Heart right ventricle (tissue), 16 donors: Measurements from ENCODE around the gene ZBTB46. TPM values are rescaled to one million over a fixed set of nuclear protein-coding genes. Genes with fewer than 3 reads are reported as not detected.
A peak's percentile ranks its signal among the peaks of the same experiment; 100 is the strongest.

ENCODE experiments used
- ATAC-seq, 8 donors: fragments of 200-7000 bp; cut with Tn5 transposase; one replicate each; pipeline ENCODE4 v1.9.1; 2020; ENCODE audit warnings: mild to moderate bottlenecking in 8 of 8, moderate library complexity in 8 of 8, moderate number of reproducible peaks in 1 of 8
- DNase-seq, 2 donors: peaks; one replicate each; pipeline ENCODE4 v3.0.0-alpha.2; 2020
- H3K27ac ChIP-seq, 10 donors: fragments of 200-600 bp; sonication (generic) in 2 of 10; one replicate each; pipeline versions ENCODE4 v1.5.0 to v1.8.0; 2020 to 2022; ENCODE audit warnings: mild to moderate bottlenecking in 3 of 10
- H3K27me3 ChIP-seq, 7 donors: fragments of 200-600 bp; one replicate each; pipeline ENCODE4 v1.8.0; 2021 to 2022; ENCODE audit warnings: mild to moderate bottlenecking in 2 of 7
- H3K36me3 ChIP-seq, 9 donors: fragments of 200-600 bp; sonication (generic) in 1 of 9; one replicate each; pipeline versions ENCODE4 v1.5.0 to v1.8.0; 2020 to 2022; ENCODE audit warnings: mild to moderate bottlenecking in 2 of 9
- H3K4me1 ChIP-seq, 9 donors: fragments of 200-600 bp; sonication (generic) in 1 of 9; one replicate each; pipeline versions ENCODE4 v1.5.0 to v1.8.0; 2020 to 2022; ENCODE audit warnings: mild to moderate bottlenecking in 4 of 9
- H3K4me3 ChIP-seq, 10 donors: fragments of 200-600 bp; sonication (generic) in 2 of 10; one replicate each; pipeline versions ENCODE4 v1.5.0 to v1.8.0; 2020 to 2022; ENCODE audit warnings: mild to moderate bottlenecking in 7 of 10, moderate library complexity in 2 of 10
- H3K9me3 ChIP-seq, 11 donors: fragments of 200-600 bp in 10 of 11; sonication (generic) in 2 of 11; one replicate each; pipeline versions ENCODE4 v1.5.0 to v1.8.0; 2013 to 2022; ENCODE audit warnings: mild to moderate bottlenecking in 2 of 11, control low read depth in 1 of 11, moderate library complexity in 1 of 11
- WGBS, 2 donors: extraction: QIAGEN DNeasy Blood & Tissue Kit; methylation state at CpG; one replicate each; pipeline ENCODE4 v1.1.7; 2013; ENCODE audit warnings: inconsistent platforms in 1 of 2; 5-methylcytosine and 5-hydroxymethylcytosine counted together
- intact Hi-C, 10 donors: fragments of 100-400 bp; cut with DNase I; formaldehyde crosslinking; loops; one replicate each; pipeline versions ENCODE4 v1.11.1 to v1.14.2; 2022
- polyA plus RNA-seq, 2 donors: library from polyadenylated mRNA; stranded (reverse); fragments of 200-250 nt; gene quantifications; one replicate each; pipeline ENCODE4 v1.2.3, GENCODE V29; 2013
- total RNA-seq, 10 donors: library from RNA; stranded (reverse); fragmentation: NEBNext Ultra II Directional in 3 of 10; extraction: Animal tissue kit (Norgen Biotek cat#: 25700) in 3 of 10; gene quantifications; one replicate each; pipeline versions ENCODE4 v1.2.1 to v1.2.4, GENCODE V29; 2021 to 2023
- TF ChIP-seq, protein P1 (sequence below), 9 donors: fragments of 200-600 bp; sonication (generic) in 2 of 9; IDR thresholded peaks; one replicate each; pipeline versions ENCODE4 v1.5.0 to v1.8.0; 2021 to 2022; ENCODE audit warnings: antibody characterized with exemption in 9 of 9, mild to moderate bottlenecking in 5 of 9, moderate library complexity in 1 of 9
- donor health status: Arrhythmogenic right ventricular cardiomyopathy.
- donor health status: ischemic (EF 13 %, LVEDD 7.1; RV severe dilation, severe dysfunction).
- donor health status: healthy with polysubstance abuse.
- donor health status: DM: no; HTN: yes; CAD: no.
- donor health status: DM: no; HTN: no; CAD: no.
- donor health status: ischemic (EF 25% LVEDD 6.9; RV normal size, moderate dysfunction).
- donor health status: ischemic (EF 25% LVEDD 5.7; RV mildly dilated, moderate dysfunction).
- donor health status: healthy.
- donor health status: DM: yes; HTN: yes; CAD: no.
- donor health status: Ischemic cardiomyopathy.
- donor health status: ischemic (EF 35%, LVEDD 5.7; RV mildly dilated, moderate dysfunction).
- donor health status: nonischemic (EF 11% LVEDD 7.7; RV severe dilation, severe dysfunction).
- donor health status: DM: yes; HTN: yes; CAD: no.
- donor health status: PGD.
- donor health status: ischemic (EF 29% LVEDD 5.4; RV normal size, mild dysfunction).
- donor health status: nonischemic (EF 23%, LVEDD 6.1; RV moderate dilation, normal function).

Gene ZBTB46
- total and polyA plus RNA-seq, 12 donors = 5.6 to 25.4 (median 14.4) TPM

GRCh38 chr20:63758152-63758551 lies 72.9 kb downstream of the ZBTB46 start:
- 91 to 93% methylated on average over 7 of the region's 7 CpGs for WGBS, 2 donors
- no peak overlapping the region for H3K27ac ChIP-seq
- H3K9me3 ChIP-seq = no peaks in the 10 kb centered on the region
- peaks cover 0 to 60% (median 4%) of the 10 kb centered on the region in 9 donors for H3K36me3 ChIP-seq
- H3K4me3 ChIP-seq = no peak overlapping the region
- DNase-seq (no peak), ATAC-seq (no peak)
- no peaks in the 10 kb centered on the region for H3K27me3 ChIP-seq
- intact Hi-C loops = no loop called here
- H3K4me1 ChIP-seq = peaks cover 0 to 6% (median 0%) of the 10 kb centered on the region in 9 donors
- TF ChIP-seq, protein P1, sequence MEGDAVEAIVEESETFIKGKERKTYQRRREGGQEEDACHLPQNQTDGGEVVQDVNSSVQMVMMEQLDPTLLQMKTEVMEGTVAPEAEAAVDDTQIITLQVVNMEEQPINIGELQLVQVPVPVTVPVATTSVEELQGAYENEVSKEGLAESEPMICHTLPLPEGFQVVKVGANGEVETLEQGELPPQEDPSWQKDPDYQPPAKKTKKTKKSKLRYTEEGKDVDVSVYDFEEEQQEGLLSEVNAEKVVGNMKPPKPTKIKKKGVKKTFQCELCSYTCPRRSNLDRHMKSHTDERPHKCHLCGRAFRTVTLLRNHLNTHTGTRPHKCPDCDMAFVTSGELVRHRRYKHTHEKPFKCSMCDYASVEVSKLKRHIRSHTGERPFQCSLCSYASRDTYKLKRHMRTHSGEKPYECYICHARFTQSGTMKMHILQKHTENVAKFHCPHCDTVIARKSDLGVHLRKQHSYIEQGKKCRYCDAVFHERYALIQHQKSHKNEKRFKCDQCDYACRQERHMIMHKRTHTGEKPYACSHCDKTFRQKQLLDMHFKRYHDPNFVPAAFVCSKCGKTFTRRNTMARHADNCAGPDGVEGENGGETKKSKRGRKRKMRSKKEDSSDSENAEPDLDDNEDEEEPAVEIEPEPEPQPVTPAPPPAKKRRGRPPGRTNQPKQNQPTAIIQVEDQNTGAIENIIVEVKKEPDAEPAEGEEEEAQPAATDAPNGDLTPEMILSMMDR (IDR thresholded peaks at IDR 0.05) = no peak

GRCh38 chr20:63756648-63756991 lies 74.4 kb downstream of the ZBTB46 start:
- WGBS, 2 donors = 68 to 77% methylated on average over 8 of the region's 8 CpGs
- Histone ChIP-seq H3K9me3 (no peaks in the 10 kb centered on the region), H3K4me3 (no peak overlapping the region), H3K36me3 (peaks cover 0 to 60% (median 4%) of the 10 kb centered on the region in 9 donors), H3K27ac (peak overlapping the region in 1 of 10 donors; percentile 8), H3K27me3 (no peaks in the 10 kb centered on the region), H3K4me1 (peaks cover 0 to 6% (median 0%) of the 10 kb centered on the region in 9 donors)
- intact Hi-C loops = no loop called here
- TF ChIP-seq, protein P1 (IDR thresholded peaks at IDR 0.05) = no peak
- DNase-seq = no peak
- no peak for ATAC-seq

DNA sequence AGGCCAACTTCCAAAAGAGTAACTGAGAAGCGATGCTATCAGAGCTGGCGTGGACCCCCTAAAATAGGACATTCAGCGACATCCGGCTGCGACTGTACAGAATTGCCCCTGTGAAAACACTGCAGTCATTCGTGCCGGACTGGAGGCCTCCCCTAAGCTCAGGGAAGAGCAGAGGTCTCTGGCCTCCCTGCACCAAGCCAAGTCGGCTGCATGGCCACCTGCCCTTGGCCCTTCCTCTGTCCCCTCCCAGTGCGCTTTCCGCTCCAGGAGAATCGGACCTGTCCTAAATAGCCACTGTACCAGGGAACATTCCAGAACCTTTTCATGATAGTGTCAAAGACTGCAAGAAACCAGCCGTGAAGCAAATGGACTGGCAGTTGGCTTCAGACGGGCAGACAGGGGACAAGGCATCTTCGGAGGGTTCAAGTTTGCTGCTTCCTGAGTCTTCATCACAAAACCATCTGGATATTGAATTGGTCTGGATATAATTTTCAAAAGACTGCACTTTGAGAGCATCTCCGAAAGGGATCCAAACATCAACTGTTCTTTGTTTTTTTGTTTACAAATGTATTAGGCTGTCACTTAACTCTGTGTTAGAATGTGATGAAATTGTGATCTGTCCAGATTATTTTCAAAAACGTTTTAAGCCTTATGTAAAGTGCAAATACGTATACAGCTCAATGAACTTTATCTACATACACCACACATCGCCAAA lies 75.0 kb downstream of the ZBTB46 start:
- Histone ChIP-seq H3K36me3 (peaks cover 0 to 60% (median 4%) of the 10 kb centered on the region in 9 donors), H3K4me1 (peaks cover 0 to 6% (median 0%) of the 10 kb centered on the region in 9 donors), H3K9me3 (no peaks in the 10 kb centered on the region), H3K4me3 (no peak overlapping the region), H3K27me3 (no peaks in the 10 kb centered on the region), H3K27ac (peak overlapping the region in 1 of 10 donors; percentile 8)
- WGBS, 2 donors = 77 to 82% methylated on average over 18 of the region's 18 CpGs
- DNase-seq = no peak
- ATAC-seq = no peak
- TF ChIP-seq, protein P1 (IDR thresholded peaks at IDR 0.05) = no peak
- intact Hi-C loops = no loop called here

GRCh38 chr20:63754008-63754407 lies 77.1 kb downstream of the ZBTB46 start:
- Histone ChIP-seq H3K9me3 (no peaks in the 10 kb centered on the region), H3K27ac (no peak overlapping the region), H3K4me1 (peaks cover 0 to 6% (median 0%) of the 10 kb centered on the region in 9 donors), H3K4me3 (no peak overlapping the region), H3K36me3 (peaks cover 0 to 63% (median 0%) of the 10 kb centered on the region in 9 donors), H3K27me3 (no peaks in the 10 kb centered on the region)
- TF ChIP-seq, protein P1 (IDR thresholded peaks at IDR 0.05) = no peak
- 57 to 73% methylated on average over 16 of the region's 16 CpGs for WGBS, 2 donors
- peak in 4 of 8 donors; percentile 21 to 50 (median 34) for ATAC-seq
- no peak for DNase-seq
- intact Hi-C loops = no loop called here
